GM18907 (cell line): Measurements from ENCODE around the gene AGAP3.

Experiments
- ATAC-seq: cut with Tn5 transposase; IDR thresholded peaks from one replicate; pipeline ENCODE4 v1.9.1; 2021; ENCODE audit warnings: mild to moderate bottlenecking, moderate library complexity; ENCODE audit not compliant: unreplicated experiment

Gene AGAP3

GRCh38 chr7:151122796-151123157 lies 36.5 kb downstream of the AGAP3 start:
- no peak for ATAC-seq

DNA sequence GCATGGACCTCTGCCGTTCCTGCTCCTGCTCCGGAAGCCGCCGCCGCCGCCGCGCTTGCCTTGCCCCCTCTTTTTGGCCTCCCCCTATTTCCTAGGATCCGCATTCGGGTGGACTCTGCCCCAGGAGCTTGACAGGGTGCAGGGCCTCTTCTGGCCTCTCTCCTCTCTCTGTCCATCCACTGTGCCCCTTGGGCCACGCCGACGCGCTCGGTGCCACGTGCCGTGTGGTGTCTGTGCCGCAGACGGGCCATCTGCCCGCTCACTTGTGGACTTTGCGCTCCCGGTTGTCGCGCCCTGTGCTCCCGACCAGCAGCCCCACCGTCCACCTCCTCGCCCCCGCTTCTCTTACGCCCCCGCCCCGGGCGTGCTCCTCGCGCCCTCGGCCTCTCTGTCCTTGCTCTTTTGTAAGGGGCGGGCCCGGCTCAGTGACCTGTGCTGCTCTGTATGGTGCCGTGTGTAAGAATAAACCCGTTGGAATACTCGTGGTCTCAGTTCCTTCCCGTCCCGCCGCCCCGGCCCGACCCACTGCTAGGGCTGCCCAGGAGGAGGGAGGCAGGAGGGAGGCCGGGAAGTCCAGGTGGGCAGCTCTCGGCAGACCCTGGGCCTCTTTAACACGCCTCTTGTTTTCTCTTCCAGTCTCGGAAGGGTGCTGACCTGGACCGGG lies 37.0 kb downstream of the AGAP3 start:
- ATAC-seq = no peak

DNA sequence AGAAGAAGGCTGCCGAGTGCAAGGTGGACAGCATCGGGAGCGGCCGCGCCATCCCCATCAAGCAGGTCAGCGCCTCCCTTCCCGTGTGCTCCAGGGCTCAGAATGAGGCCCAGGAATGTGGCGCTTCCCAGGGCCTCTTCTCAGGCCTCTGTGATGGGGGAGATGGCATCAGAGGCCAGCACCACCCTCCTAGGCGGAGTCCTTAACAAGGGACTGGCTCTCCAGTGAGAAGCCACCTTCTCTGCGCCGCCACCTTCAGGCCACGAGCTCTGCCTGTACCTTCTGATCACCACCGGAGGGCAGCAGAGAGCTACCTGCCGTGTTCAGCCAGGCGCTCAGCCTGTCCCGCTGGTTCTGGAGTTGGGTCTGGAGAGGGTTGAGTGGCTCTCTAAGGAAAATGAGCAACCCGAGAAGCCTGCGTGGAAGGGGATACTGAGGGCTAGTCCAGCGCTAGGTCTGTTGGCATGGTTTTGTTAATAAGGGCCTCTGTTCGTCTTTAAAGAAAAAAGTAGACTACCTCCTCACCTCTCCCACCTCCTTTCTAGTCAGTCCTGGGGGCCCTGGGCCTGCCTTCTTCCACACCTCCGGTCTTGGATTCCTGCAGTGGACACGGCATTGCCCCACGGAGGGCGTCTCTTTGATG lies 37.7 kb downstream of the AGAP3 start:
- peak; percentile 83 for ATAC-seq

DNA sequence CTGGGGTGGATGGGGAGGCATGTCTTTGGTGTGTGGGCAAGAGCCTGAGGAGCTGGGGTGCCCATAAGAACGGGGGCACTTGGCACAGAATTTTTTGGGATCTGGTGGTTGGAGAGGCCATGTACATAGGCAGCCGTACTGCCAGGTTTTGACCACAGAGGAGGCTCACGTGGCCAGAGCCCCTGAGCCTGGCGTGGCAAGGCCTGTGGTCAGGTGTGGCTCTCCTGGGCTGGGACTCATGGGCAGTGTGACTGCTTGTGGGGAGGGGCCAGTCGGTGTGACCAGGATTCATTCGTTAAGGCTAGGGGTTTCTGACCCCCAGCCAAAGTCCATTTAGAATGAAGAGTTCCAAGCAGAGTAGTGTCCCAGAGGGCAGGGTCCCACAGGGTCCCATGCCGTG lies 38.2 kb downstream of the AGAP3 start:
- ATAC-seq = no peak

DNA sequence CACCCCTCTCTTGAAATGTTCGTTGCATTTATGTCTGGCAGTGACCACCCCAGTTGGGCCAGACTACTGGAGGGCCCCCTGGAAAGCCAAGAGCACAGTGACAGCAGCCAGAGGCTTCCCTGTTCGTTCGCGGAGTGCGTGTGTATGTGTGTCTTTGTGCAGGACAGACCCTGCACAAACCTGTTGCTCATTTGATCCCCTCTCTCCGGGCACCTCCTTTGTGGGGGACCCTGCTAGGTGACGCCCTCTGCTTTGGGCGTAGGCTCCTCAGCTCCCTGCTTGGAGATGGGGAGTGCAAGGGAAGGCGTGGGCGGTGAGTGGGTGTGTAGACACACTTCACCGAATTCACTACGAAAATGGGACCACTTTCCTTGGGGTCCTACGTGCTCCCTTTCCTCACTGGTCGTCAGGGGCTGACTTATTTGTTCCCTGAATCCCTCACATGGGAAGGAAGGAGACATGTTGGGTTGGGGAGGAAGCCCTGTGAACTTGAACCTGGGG lies 38.7 kb downstream of the AGAP3 start:
- ATAC-seq = no peak

GRCh38 chr7:151125470-151125845 lies 39.2 kb downstream of the AGAP3 start:
- no peak for ATAC-seq

- no peak for ATAC-seq
These were observed 39.7 kb downstream of the AGAP3 start for GRCh38 chr7:151125846-151126481.

DNA sequence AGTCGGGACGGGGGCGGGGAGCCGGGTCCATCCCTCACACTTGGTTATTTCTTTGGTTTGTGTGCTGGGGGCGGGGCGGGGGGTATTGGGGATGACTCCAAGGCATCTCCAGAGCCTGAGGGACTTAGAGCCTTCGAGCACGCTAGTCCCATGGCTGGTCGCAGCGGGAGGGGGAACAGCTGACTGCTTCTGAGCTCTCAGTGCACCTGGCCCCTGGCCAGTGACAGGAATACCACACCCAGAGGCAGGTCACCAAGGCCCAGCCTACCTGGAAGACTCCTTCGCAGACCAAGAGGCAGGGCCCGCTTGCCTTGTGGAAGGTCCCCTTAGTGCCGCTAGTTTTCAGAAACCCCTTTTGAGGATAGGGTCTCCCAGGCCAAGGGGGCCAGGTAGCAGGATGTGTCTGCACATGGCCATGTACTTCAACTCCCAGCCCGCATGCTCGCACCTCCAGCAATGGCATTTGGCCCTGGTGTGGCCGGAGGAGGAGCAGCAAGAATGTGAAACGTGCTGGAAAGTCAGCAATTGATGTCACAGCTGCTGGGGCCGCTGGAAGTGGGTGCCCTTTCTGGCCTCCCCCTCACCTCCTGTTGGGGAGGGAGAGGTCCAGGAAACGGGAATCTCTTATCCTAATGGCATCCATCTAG lies 40.3 kb downstream of the AGAP3 start:
- ATAC-seq = no peak

GRCh38 chr7:151128144-151128543 lies 41.9 kb downstream of the AGAP3 start:
- no peak for ATAC-seq

DNA sequence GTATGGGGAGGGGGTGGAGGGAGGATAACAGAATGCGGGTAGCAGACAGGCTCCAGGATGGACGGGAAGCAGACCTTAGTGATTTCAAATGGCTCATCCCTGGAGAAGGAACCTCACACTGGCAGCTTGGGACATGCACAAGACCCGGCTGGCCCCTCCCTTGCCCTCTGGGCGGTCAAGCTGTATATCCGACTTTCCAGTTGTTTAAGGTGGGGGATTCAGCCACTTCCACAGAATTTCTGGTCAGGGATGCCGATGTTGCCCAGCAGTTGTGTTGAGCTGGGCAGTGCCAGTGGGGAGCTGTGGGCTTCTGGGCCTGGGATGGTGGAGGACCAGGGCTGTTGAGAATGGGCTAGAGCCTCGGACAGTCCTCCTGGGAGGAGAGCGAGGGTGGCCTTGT lies 42.4 kb downstream of the AGAP3 start:
- no peak for ATAC-seq

DNA sequence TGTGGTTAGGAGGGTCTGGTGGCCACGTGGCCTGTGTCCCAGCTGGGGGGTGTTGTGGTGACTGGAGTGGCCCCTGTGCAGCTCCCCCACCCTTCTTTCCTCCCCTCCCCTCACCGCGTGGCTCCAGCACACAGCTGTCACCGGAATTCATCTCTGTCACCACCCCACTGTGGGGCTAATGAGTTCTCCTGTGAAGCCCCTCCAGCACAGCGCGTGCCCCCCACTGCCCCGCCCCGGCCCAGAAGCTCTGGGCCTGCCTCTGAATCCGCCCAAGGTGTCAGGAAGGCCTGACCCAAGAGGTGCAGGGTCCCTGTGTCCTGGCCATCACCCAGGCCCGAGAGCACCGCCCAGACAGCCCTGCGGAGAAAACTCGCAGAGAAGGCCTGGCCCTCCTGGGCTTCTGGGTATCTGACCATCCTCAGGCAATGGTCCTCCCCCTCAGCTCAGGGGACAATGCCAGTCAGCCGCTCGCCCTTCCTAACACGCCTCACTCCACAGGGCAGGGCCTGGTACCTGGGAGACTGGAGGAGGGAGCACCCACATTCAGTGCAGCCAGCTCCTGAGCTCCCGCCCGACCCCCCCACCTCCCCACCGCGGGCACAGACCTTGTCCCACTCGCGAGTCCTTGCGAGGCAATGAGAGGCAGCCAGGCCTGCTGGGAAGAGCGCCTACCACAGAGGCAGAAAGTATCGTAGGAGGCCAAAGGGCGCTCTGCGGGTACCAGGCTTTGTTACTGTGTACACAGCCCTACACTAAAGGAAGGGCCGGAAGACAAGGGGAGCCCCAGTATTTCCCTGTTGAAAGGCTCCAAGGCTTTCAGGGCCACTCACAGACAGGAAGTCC lies 43.1 kb downstream of the AGAP3 start:
- ATAC-seq = no peak

GRCh38 chr7:151129960-151130591 lies 43.8 kb downstream of the AGAP3 start:
- ATAC-seq = no peak

DNA sequence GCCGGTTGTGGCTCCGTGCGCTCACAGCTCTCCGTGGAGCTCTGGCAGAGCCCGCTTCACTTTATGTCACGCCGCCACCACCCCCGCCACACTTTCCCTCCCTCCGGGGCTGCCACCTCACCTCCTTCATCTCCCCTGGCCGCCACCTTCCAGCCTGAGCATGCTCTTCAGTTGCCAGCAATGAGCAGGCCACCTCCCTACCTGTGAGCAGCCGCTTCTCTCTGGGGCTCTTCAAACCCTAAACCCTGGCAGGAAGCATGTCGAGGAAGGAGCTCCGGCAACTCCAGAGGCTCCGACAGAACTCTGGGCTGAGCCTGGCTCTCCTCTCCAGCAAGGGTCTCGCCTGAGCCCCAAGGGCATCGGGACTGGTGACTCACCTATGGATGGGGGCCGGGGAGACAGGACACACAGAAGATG lies 44.5 kb downstream of the AGAP3 start:
- ATAC-seq = no peak

GRCh38 chr7:151131224-151131591 lies 44.9 kb downstream of the AGAP3 start:
- no peak for ATAC-seq

DNA sequence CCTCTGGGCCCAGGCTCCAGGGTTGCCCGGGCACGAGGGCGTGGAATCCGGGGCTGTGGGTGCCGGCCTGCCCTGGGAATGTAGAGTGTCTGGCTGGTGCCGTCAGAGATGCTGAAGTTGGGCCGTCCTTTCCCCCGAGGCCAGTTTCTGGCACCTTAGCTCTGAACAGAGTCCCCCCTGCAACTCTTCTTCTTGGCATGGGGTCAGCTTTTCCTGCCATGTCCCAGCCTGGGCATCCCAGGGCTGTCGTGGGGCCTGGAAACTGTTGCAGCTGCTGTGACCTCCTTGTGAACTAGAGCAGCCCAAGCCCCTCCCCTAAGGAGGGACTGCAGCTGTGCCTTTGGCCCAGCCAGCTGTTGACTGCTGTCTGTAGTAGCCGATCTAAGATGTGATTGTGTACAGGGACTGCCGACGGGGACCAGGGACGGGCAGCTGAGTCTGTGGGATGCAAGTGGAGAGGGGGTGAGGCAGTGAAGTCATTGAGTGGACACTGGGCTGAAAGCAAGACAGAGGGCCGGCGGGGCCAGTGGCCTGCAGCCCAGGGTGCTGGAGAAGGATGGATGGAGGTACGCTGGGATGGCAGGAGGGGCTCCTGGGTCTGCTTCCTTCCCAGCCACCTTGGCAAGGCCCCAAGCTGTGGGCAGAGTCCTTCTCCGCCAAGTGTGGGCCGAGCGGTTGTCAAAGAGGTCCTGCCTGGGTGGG lies 45.5 kb downstream of the AGAP3 start:
- ATAC-seq = no peak

- no peak for ATAC-seq
These were observed 46.4 kb downstream of the AGAP3 start for GRCh38 chr7:151132461-151133205.

GRCh38 chr7:151133266-151133985 lies 47.2 kb downstream of the AGAP3 start:
- ATAC-seq = no peak

GRCh38 chr7:151133986-151134742 lies 47.9 kb downstream of the AGAP3 start:
- ATAC-seq = no peak
